ENCODE results near the gene ARPC5L. TPM values are rescaled to one million over a fixed set of nuclear protein-coding genes. Genes with fewer than 3 reads are reported as not detected.

The ARPC5L gene
- total and polyA plus RNA-seq, 2 experiments from 2014 or later = 35.9 to 87.3 TPM

DNA sequence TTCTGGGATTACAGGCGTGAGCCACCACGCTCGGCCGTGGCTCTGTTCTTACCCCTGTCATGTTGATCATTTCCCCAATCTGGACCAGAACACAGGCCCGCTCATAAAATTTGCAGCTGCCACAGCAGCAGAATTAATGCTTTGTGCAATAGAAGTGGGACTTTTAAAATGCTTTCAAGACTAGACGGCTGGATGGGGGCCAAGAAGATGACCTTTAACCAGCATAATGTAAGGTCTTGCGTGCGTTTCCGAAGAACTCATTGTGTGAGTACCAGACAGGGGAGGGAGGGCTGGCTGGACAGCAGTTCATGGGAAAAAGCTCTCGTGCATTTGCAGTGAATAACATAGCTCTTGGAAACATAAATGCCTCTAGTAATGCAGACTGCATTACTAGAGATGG is 12.1 kb upstream of the ARPC5L start (continued):
- TF ChIP-seq, protein P1, sequence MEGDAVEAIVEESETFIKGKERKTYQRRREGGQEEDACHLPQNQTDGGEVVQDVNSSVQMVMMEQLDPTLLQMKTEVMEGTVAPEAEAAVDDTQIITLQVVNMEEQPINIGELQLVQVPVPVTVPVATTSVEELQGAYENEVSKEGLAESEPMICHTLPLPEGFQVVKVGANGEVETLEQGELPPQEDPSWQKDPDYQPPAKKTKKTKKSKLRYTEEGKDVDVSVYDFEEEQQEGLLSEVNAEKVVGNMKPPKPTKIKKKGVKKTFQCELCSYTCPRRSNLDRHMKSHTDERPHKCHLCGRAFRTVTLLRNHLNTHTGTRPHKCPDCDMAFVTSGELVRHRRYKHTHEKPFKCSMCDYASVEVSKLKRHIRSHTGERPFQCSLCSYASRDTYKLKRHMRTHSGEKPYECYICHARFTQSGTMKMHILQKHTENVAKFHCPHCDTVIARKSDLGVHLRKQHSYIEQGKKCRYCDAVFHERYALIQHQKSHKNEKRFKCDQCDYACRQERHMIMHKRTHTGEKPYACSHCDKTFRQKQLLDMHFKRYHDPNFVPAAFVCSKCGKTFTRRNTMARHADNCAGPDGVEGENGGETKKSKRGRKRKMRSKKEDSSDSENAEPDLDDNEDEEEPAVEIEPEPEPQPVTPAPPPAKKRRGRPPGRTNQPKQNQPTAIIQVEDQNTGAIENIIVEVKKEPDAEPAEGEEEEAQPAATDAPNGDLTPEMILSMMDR (conservative IDR thresholded peaks at IDR 0.05; ENCODE audit: low read depth in 2 of 2) = no peak
- TF ChIP-seq, protein P2, sequence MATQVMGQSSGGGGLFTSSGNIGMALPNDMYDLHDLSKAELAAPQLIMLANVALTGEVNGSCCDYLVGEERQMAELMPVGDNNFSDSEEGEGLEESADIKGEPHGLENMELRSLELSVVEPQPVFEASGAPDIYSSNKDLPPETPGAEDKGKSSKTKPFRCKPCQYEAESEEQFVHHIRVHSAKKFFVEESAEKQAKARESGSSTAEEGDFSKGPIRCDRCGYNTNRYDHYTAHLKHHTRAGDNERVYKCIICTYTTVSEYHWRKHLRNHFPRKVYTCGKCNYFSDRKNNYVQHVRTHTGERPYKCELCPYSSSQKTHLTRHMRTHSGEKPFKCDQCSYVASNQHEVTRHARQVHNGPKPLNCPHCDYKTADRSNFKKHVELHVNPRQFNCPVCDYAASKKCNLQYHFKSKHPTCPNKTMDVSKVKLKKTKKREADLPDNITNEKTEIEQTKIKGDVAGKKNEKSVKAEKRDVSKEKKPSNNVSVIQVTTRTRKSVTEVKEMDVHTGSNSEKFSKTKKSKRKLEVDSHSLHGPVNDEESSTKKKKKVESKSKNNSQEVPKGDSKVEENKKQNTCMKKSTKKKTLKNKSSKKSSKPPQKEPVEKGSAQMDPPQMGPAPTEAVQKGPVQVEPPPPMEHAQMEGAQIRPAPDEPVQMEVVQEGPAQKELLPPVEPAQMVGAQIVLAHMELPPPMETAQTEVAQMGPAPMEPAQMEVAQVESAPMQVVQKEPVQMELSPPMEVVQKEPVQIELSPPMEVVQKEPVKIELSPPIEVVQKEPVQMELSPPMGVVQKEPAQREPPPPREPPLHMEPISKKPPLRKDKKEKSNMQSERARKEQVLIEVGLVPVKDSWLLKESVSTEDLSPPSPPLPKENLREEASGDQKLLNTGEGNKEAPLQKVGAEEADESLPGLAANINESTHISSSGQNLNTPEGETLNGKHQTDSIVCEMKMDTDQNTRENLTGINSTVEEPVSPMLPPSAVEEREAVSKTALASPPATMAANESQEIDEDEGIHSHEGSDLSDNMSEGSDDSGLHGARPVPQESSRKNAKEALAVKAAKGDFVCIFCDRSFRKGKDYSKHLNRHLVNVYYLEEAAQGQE (IDR thresholded peaks at IDR 0.05; ENCODE audit: unreplicated experiment) = no peak
- TF ChIP-seq POLR2AphosphoS5 (IDR thresholded peaks at IDR 0.05; ENCODE audit: low read depth) (no peak), ZNF114 (CRISPR knock-in tag; IDR thresholded peaks at IDR 0.05) (no peak), STAT1 (IDR thresholded peaks at IDR 0.05; ENCODE audit: unreplicated experiment) (no peak), EZH2 (IDR thresholded peaks at IDR 0.05; ENCODE audit: low read depth, unreplicated experiment) (no peak), NANOG (IDR thresholded peaks at IDR 0.05; ENCODE audit: borderline replicate concordance) (no peak), EZH2phosphoT487 (IDR thresholded peaks at IDR 0.05; ENCODE audit: unreplicated experiment) (no peak)

DNA sequence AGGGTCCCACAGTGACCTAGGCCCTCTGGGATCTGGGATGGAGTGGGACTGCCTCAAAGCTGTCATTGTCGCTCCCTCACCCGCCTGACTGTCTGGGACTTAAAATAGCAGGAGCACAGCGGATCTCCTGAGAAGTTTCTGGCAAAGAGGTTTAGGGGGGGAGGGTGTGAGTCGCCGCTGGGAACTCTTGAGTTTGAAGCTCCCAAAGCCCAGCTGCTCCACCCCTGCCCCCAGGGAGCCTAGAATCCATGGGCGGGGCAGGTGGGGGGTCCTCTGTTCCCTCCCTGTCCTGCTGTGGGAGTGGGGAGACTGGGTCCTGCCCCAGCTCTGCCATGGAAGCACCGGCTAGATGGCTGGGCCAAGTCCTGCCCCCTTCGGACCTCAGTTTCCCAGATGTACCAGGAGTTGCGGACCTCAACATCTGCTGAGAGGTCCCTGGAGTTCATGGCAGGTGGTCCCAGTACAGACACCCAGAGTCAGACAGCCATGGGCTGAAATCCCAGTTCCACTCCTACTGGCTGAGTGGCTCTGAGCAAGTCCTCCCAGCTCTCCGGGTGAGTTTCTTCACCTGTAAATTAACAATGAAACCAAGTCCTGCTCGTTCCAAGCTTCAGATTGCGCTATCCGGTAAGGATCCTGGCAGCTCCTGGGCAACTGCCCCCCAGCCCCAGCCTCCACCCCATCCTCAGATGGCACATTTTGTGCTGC is 9.7 kb upstream of the ARPC5L start:
- no peak overlapping the region for H3K27ac Mint-ChIP-seq
- ATAC-seq = no peak
- H3K36me3 Mint-ChIP-seq (ENCODE audit: low read depth) = peaks cover 7% of the 10 kb centered on the region
- no peak for DNase-seq (ENCODE audit: low spot score)
- Histone ChIP-seq H3F3A (replicated peaks; ENCODE audit: low read depth) (peaks cover 18% of the 10 kb centered on the region), H3K4me3 (peak overlapping the region; percentile 59), H3K36me3 (ENCODE audit: insufficient read depth) (peaks cover 3% of the 10 kb centered on the region; the same call in 1 of the 2 replicates), H2AFZ (peak overlapping the region; percentile 95), H4K20me1 (replicated peaks; ENCODE audit: insufficient read depth) (no peaks in the 10 kb centered on the region), H3K9me2 (ENCODE audit: insufficient read depth) (no peaks in the 10 kb centered on the region), H3K27me3 (ENCODE audit: insufficient read depth) (no peaks in the 10 kb centered on the region), H3K4me2 (peak overlapping the region; percentile 76), H3K79me2 (replicated peaks; ENCODE audit: insufficient read depth) (no peaks in the 10 kb centered on the region), H3K27ac (ENCODE audit: low read depth) (no peak overlapping the region), H3K4me1 (ENCODE audit: insufficient read depth) (peaks cover 3% of the 10 kb centered on the region; the same call in 1 of the 2 replicates)
- H3K4me1 Mint-ChIP-seq = peaks cover 10% of the 10 kb centered on the region
- no peaks in the 10 kb centered on the region; the same call in 2 of the 3 replicates for H3K9me3 Mint-ChIP-seq
- H3K4me3 Mint-ChIP-seq = peak overlapping the region; percentile 73; the same call in 2 of the 3 replicates
- H3K27me3 Mint-ChIP-seq (ENCODE audit: insufficient read depth, low read depth, poor library complexity) = peaks cover 17% of the 10 kb centered on the region
- TF ChIP-seq JUNB (IDR thresholded peaks at IDR 0.05; ENCODE audit: unreplicated experiment) (no peak), CREB1 (CRISPR knock-in tag; IDR thresholded peaks at IDR 0.05; ENCODE audit: low read depth) (no peak)
- TF ChIP-seq, protein P1 (conservative IDR thresholded peaks at IDR 0.05; ENCODE audit: low read depth in 2 of 2) = no peak
- TF ChIP-seq, protein P3, sequence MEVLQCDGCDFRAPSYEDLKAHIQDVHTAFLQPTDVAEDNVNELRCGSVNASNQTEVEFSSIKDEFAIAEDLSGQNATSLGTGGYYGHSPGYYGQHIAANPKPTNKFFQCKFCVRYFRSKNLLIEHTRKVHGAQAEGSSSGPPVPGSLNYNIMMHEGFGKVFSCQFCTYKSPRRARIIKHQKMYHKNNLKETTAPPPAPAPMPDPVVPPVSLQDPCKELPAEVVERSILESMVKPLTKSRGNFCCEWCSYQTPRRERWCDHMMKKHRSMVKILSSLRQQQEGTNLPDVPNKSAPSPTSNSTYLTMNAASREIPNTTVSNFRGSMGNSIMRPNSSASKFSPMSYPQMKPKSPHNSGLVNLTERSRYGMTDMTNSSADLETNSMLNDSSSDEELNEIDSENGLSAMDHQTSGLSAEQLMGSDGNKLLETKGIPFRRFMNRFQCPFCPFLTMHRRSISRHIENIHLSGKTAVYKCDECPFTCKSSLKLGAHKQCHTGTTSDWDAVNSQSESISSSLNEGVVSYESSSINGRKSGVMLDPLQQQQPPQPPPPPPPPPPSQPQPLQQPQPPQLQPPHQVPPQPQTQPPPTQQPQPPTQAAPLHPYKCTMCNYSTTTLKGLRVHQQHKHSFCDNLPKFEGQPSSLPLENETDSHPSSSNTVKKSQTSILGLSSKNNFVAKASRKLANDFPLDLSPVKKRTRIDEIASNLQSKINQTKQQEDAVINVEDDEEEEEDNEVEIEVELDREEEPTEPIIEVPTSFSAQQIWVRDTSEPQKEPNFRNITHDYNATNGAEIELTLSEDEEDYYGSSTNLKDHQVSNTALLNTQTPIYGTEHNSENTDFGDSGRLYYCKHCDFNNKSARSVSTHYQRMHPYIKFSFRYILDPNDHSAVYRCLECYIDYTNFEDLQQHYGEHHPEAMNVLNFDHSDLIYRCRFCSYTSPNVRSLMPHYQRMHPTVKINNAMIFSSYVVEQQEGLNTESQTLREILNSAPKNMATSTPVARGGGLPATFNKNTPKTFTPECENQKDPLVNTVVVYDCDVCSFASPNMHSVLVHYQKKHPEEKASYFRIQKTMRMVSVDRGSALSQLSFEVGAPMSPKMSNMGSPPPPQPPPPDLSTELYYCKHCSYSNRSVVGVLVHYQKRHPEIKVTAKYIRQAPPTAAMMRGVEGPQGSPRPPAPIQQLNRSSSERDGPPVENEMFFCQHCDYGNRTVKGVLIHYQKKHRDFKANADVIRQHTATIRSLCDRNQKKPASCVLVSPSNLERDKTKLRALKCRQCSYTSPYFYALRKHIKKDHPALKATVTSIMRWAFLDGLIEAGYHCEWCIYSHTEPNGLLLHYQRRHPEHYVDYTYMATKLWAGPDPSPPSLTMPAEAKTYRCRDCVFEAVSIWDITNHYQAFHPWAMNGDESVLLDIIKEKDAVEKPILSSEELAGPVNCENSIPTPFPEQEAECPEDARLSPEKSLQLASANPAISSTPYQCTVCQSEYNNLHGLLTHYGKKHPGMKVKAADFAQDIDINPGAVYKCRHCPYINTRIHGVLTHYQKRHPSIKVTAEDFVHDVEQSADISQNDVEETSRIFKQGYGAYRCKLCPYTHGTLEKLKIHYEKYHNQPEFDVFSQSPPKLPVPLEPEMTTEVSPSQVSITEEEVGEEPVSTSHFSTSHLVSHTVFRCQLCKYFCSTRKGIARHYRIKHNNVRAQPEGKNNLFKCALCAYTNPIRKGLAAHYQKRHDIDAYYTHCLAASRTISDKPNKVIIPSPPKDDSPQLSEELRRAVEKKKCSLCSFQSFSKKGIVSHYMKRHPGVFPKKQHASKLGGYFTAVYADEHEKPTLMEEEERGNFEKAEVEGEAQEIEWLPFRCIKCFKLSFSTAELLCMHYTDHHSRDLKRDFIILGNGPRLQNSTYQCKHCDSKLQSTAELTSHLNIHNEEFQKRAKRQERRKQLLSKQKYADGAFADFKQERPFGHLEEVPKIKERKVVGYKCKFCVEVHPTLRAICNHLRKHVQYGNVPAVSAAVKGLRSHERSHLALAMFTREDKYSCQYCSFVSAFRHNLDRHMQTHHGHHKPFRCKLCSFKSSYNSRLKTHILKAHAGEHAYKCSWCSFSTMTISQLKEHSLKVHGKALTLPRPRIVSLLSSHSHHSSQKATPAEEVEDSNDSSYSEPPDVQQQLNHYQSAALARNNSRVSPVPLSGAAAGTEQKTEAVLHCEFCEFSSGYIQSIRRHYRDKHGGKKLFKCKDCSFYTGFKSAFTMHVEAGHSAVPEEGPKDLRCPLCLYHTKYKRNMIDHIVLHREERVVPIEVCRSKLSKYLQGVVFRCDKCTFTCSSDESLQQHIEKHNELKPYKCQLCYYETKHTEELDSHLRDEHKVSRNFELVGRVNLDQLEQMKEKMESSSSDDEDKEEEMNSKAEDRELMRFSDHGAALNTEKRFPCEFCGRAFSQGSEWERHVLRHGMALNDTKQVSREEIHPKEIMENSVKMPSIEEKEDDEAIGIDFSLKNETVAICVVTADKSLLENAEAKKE (CRISPR knock-in tag; IDR thresholded peaks at IDR 0.05) = no peak

Measured in GM23338 (cell line).